Natural killer cell treated with Interleukin-12 subunit alpha and Interleukin-12 subunit beta and Interleukin-15 and Interleukin-18, amount 100 ng/mL, for 72 hours (primary cell): ENCODE measurements around the gene MIER1. TPM values are rescaled to one million over a fixed set of nuclear protein-coding genes. Genes with fewer than 3 reads are reported as not detected.

Source experiments
- ATAC-seq, 2 donors: fragments of 150-1000 bp; cut with Tn5 transposase in 1 of 2; sonication (Bioruptor Pico), chemical (Tn5 transposase) in 1 of 2; 2 replicates each; pipeline ENCODE4 v1.10.0; 2021
- DNase-seq: peaks from one replicate; pipeline ENCODE4 v3.0.0; 2022; ENCODE audit warnings: low spot score
- H3K27ac Mint-ChIP-seq, 2 donors: 1 replicate in 1 of 2; 2 replicates in 1 of 2; pipeline ENCODE4 v1.8.0; 2022; ENCODE audit warnings: mixed read lengths in 2 of 2, mild to moderate bottlenecking in 1 of 2, moderate library complexity in 1 of 2
- H3K27me3 Mint-ChIP-seq, 2 donors: 1 replicate in 1 of 2; 2 replicates in 1 of 2; pipeline ENCODE4 v1.8.0; 2022; ENCODE audit warnings: mixed read lengths in 2 of 2
- H3K36me3 Mint-ChIP-seq: one replicate; pipeline ENCODE4 v1.8.0; 2022; ENCODE audit warnings: mixed read lengths
- H3K4me1 Mint-ChIP-seq, 2 donors: 1 replicate in 1 of 2; 2 replicates in 1 of 2; pipeline ENCODE4 v1.8.0; 2022; ENCODE audit warnings: low read depth in 2 of 2, mixed read lengths in 2 of 2, mild to moderate bottlenecking in 1 of 2
- H3K4me3 Mint-ChIP-seq: one replicate; pipeline ENCODE4 v1.8.0; 2022; ENCODE audit warnings: mixed read lengths
- H3K9me3 Mint-ChIP-seq: 2 replicates; pipeline ENCODE4 v1.8.0; 2022; ENCODE audit warnings: mixed read lengths
- total RNA-seq, 2 donors: library from RNA; stranded (reverse); gene quantifications; one replicate each; pipeline ENCODE4 v1.2.3, GENCODE V29; 2022

Gene MIER1
- total RNA-seq, 2 donors from 2014 or later = 50.0 to 67.5 TPM

DNA sequence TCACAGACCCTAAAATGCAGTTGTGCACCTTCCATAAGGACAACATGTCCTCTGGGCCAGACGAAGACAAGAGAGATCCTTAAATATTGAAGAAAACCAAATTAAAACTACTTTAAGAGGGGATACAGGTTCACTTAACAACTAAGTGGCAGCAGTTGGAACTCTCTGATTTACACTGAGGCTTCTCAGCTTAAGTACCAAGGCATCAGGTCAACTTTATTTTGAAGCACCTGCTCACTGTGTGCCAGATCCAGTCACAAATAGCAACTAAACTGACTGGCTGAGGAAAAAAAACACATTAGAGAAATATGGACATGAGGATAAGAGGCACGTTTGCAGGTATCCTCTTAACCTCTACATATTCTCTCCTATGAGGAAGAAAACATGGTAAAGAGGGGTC lies 96.0 kb downstream of the MIER1 start:
- H3K36me3 Mint-ChIP-seq = peaks cover 21% of the 10 kb centered on the region
- DNase-seq (no peak), ATAC-seq (no peak)
- no peak overlapping the region for H3K4me3 Mint-ChIP-seq
- H3K27me3 Mint-ChIP-seq = no peaks in the 10 kb centered on the region
- no peak overlapping the region for H3K27ac Mint-ChIP-seq
- peaks cover 0 to 3% of the 10 kb centered on the region in 2 donors for H3K4me1 Mint-ChIP-seq
- H3K9me3 Mint-ChIP-seq = no peaks in the 10 kb centered on the region

DNA sequence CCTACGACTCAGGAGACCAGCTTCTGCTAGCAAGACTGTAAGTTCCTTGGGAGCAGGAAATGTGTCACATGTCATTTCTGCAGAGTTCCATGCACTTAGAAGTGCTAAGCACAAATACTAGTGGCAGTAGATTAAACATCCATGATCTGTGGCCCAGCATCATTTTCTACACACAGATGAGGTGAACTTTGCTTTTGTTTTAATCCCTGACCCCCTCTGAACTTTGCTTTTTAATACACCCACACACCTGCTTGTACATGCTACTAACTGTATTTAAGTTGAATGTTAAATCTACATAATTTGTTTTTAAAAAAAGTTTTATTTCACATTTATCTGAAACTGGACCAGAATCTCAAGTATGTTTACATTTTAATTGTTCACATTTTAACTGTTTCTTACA lies 104.7 kb downstream of the MIER1 start:
- Mint-ChIP-seq H3K4me3 (no peak overlapping the region), H3K27me3 (no peaks in the 10 kb centered on the region), H3K4me1 (peaks cover 0 to 2% of the 10 kb centered on the region in 2 donors), H3K36me3 (peaks cover 16% of the 10 kb centered on the region), H3K9me3 (no peaks in the 10 kb centered on the region), H3K27ac (no peak overlapping the region)
- no peak for ATAC-seq
- DNase-seq = no peak

DNA sequence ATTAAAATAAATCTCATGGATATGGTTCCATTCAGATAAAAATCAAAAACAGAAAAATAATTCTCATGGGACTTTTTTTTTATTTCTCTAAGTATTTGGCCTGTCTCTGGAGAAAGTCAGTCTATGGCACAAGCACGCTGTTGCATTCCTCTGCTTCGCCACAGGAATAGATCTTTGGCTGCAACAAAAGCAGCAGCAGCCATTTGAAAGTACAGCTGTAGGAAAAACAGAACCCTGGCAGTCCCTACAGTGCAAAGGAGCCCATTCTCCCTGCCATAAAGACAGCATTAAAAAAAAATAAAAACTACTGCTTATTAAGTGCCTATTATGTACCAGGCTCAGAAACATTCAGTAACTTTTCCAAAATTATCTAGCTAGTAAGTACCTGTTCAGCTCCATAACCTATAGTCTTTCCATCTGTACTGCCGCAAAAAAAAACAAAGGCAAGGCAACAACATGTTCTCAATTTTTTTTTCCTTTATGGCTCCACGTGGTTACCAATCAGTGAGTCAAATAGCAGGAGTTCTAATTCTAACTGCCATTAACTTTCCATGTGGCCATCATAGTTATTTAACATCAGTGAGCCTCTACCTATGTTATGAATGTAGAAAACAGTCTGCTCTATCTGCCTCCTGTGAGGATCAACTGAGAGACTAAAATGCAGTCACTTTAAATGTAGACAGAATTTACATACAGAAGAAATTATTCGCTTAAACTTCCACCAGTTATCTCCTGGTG lies 106.5 kb downstream of the MIER1 start:
- peaks cover 33% of the 10 kb centered on the region for H3K36me3 Mint-ChIP-seq
- no peak overlapping the region for H3K27ac Mint-ChIP-seq
- H3K4me1 Mint-ChIP-seq = peaks cover 0 to 2% of the 10 kb centered on the region in 2 donors
- no peak overlapping the region for H3K4me3 Mint-ChIP-seq
- ATAC-seq (no peak), DNase-seq (no peak)
- H3K9me3 Mint-ChIP-seq = no peaks in the 10 kb centered on the region
- H3K27me3 Mint-ChIP-seq = no peaks in the 10 kb centered on the region

DNA sequence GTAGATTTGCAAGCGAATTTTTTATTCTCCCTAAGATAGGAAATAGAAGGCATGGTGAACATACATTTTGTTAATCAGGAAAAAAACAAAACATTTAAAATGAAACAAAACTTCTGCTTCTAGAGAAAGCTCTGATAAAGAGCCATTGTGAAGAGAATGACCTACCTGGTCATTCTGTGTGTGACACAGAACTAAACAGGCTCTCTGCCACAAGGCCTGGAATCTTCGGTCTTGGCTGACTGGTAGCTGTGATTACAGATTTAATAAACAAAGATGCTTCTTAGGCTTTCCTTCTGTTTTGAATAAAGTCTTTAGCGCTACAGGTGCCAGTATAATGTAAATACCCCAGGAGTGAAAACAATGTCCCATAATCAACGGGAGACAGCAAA lies 107.1 kb downstream of the MIER1 start:
- Mint-ChIP-seq H3K4me1 (peaks cover 0 to 2% of the 10 kb centered on the region in 2 donors), H3K27me3 (no peaks in the 10 kb centered on the region), H3K36me3 (peaks cover 39% of the 10 kb centered on the region), H3K4me3 (no peak overlapping the region), H3K27ac (no peak overlapping the region), H3K9me3 (peaks cover 2% of the 10 kb centered on the region)
- DNase-seq (no peak), ATAC-seq (no peak)

Other genes with a start within 250 kb of the MIER1 start
- not detected for gene DYNLT5, start 172.5 kb upstream of the MIER1 start, total RNA-seq
- not detected for gene INSL5, start 123.7 kb upstream of the MIER1 start, total RNA-seq
- under 1 TPM; 0.73 to 0.76 TPM for gene DNAI4, start 134 bp upstream of the MIER1 start, total RNA-seq
- gene SLC35D1, start 129.2 kb downstream of the MIER1 start, total RNA-seq = 10 to 100 TPM; 26.6 to 28.2 TPM
- gene C1orf141, start 210.0 kb downstream of the MIER1 start, total RNA-seq = under 1 TPM in 1 of 2 donors, not detected in 1; 0.07 TPM
- gene IL23R, start 241.5 kb downstream of the MIER1 start, total RNA-seq = 1 to 10 TPM; 7.4 to 8.3 TPM